Psoas muscle (tissue), 8 donors: ENCODE measurements around the gene COLEC11. TPM values are rescaled to one million over a fixed set of nuclear protein-coding genes. Genes with fewer than 3 reads are reported as not detected.

ENCODE experiments used
- ATAC-seq, 4 donors: fragments of 200-7000 bp; cut with Tn5 transposase; one replicate each; pipeline ENCODE4 v1.9.1; 2020; ENCODE audit warnings: moderate library complexity in 3 of 4, mild to moderate bottlenecking in 2 of 4
- DNase-seq, 2 donors: peaks; one replicate each; pipeline ENCODE4 v3.0.0-alpha.2; 2020
- H3K27ac ChIP-seq: fragments of 200-600 bp; one replicate; pipeline ENCODE4 v1.8.0; 2022
- H3K27me3 ChIP-seq, 3 donors: fragments of 200-600 bp in 1 of 3; one replicate each; pipeline versions ENCODE4 v1.6.1 to v1.8.0; 2013 to 2022; ENCODE audit warnings: low read length in 2 of 3, mild to moderate bottlenecking in 2 of 3, moderate library complexity in 1 of 3; ENCODE audit not compliant: insufficient read depth in 3 of 3
- H3K36me3 ChIP-seq, 2 donors: fragments of 200-600 bp in 1 of 2; one replicate each; pipeline versions ENCODE4 v1.6.1 to v1.8.0; 2013 to 2022; ENCODE audit warnings: low read depth in 1 of 2, mild to moderate bottlenecking in 1 of 2, moderate library complexity in 1 of 2; ENCODE audit not compliant: insufficient read depth in 1 of 2
- H3K4me1 ChIP-seq: fragments of 200-600 bp; one replicate; pipeline ENCODE4 v1.8.0; 2022
- H3K4me3 ChIP-seq: fragments of 200-600 bp; one replicate; pipeline ENCODE4 v1.8.0; 2022; ENCODE audit warnings: mild to moderate bottlenecking
- H3K9me3 ChIP-seq: fragments of 200-600 bp; one replicate; pipeline ENCODE4 v1.8.0; 2022
- WGBS, 3 donors: extraction: QIAGEN DNeasy Blood & Tissue Kit; methylation state at CpG; one replicate each; pipeline versions ENCODE4 v1.1.6 to v1.1.7; 2013; 5-methylcytosine and 5-hydroxymethylcytosine counted together
- intact Hi-C, 2 donors: fragments of 100-400 bp; cut with DNase I; formaldehyde crosslinking; loops; one replicate each; pipeline versions ENCODE4 v1.11.0 to v1.14.2; 2022
- polyA plus RNA-seq, 3 donors: library from polyadenylated mRNA; stranded (reverse); fragments of 200-250 nt; gene quantifications; one replicate each; pipeline ENCODE4 v1.2.3, GENCODE V29; 2013
- total RNA-seq, 4 donors: library from RNA; stranded (reverse); fragmentation: NEBNext Ultra II Directional in 2 of 4; extraction: Animal tissue kit (Norgen Biotek cat#: 25700) in 2 of 4; gene quantifications; one replicate each; pipeline versions ENCODE4 v1.2.1 to v1.2.4, GENCODE V29; 2021 to 2023
- TF ChIP-seq, protein P1 (sequence below): fragments of 200-600 bp; IDR thresholded peaks from one replicate; pipeline ENCODE4 v1.8.0; 2022; ENCODE audit warnings: antibody characterized with exemption
- donor health status: healthy with polysubstance abuse.
- donor health status: DM: no; HTN: no; CAD: no; lungs with moderate emphysema.
- donor health status: Bipolar disorder and iron deficiency.
- donor health status: healthy.
- donor health status: DM: yes; HTN: yes; CAD: no.
- donor health status: DM: no; HTN: no; CAD: no.
- donor health status: DM: no; HTN: no; CAD: no.
- donor health status: DM: yes; HTN: yes; CAD: no.

Gene COLEC11
- total and polyA plus RNA-seq, 7 donors: 0.22 to 1.0 (median 0.38) TPM; not detected in 1

DNA sequence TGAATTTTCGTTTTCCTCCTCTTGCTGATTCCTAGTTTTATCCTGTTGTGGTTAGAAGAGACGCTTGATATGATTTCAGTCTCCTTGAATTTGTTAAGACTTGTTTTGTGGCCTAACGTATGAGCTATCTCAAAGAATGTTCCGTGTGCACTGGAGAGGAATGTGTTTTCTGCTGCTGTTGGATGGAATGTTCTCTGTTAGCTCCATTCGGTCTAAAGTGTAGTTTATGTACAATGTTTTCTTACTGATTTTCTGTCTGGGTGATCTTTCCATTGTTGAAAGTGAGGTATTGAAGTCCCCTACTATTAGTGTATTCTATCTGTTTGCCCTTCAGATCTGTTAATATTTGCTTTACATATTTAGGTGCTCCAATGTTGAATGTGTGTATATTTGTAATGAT, 25.9 kb downstream of the COLEC11 start:
- no peaks in the 10 kb centered on the region for H3K27me3 ChIP-seq
- intact Hi-C loops: no loop called here
- no peaks in the 10 kb centered on the region for H3K36me3 ChIP-seq
- no peak overlapping the region for H3K27ac ChIP-seq
- no peak for DNase-seq
- TF ChIP-seq, protein P1, sequence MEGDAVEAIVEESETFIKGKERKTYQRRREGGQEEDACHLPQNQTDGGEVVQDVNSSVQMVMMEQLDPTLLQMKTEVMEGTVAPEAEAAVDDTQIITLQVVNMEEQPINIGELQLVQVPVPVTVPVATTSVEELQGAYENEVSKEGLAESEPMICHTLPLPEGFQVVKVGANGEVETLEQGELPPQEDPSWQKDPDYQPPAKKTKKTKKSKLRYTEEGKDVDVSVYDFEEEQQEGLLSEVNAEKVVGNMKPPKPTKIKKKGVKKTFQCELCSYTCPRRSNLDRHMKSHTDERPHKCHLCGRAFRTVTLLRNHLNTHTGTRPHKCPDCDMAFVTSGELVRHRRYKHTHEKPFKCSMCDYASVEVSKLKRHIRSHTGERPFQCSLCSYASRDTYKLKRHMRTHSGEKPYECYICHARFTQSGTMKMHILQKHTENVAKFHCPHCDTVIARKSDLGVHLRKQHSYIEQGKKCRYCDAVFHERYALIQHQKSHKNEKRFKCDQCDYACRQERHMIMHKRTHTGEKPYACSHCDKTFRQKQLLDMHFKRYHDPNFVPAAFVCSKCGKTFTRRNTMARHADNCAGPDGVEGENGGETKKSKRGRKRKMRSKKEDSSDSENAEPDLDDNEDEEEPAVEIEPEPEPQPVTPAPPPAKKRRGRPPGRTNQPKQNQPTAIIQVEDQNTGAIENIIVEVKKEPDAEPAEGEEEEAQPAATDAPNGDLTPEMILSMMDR: no peak
- H3K9me3 ChIP-seq: no peaks in the 10 kb centered on the region
- H3K4me1 ChIP-seq: no peaks in the 10 kb centered on the region
- 85 to 89% (median 87%) methylated on average over 5 of the region's 5 CpGs for WGBS, 3 donors
- H3K4me3 ChIP-seq: no peak overlapping the region
- no peak for ATAC-seq

DNA sequence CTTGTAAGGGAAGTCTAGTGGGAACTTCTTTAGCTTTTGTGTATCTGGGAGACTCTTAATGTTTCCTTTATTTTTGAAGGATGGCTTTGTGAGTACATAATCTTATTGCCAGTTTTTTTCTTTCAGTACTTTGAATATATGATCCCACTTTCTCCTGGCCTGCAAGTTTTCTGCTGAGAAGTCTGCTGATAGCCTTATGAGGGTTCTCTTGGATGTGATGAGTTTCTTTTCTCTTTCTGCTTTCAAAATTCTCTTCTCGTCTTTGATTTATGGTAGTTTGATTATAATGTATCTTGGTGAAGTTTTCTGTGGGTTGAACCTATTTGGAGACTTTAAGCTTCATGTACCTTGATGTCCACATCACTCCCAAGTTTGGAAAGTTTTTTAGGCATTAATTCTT, 28.1 kb downstream of the COLEC11 start:
- 71 to 93% (median 84%) methylated on average over 1 of the region's 1 CpG for WGBS, 3 donors
- Histone ChIP-seq H3K4me1 (no peaks in the 10 kb centered on the region), H3K27me3 (no peaks in the 10 kb centered on the region), H3K4me3 (no peak overlapping the region), H3K36me3 (no peaks in the 10 kb centered on the region), H3K27ac (no peak overlapping the region), H3K9me3 (no peaks in the 10 kb centered on the region)
- no peak for ATAC-seq
- intact Hi-C loops: no loop called here
- TF ChIP-seq, protein P1: no peak
- DNase-seq: no peak

DNA sequence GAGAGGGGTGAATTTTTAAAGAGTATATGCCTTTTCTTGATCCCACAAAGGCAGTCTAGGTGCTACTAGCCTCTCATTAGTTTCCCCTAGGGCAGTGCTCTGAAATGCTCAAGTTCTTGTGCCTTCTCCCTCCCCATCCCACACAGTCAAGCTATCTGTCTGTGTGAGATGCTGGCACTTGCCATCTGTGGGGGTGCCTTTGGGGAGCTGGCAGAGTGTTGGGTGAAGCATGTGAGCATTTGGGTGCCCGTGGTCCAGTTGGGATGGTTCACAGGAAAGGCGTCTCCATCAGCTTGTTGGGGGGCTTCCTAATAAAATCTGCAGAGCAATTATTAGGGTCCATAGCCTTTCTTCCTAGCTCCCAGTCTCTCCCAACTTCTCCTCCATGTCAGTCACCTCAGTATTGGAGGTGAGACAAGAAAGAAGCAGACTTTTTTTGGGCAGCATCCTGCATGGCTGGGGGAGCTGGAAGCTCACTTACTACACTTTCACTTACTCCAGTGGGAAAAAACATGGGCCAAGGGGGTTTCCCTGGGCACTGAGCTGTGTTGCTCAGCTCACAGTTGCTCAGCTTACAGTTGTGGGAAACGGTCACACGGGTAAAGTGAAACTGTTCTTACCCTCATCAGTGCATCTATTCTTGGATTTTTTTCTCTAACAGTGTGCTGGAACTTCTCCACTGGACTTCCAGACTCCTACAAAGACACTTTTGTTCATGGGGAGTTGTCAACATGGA, 29.3 kb downstream of the COLEC11 start:
- intact Hi-C loops: no loop called here
- no peaks in the 10 kb centered on the region for H3K9me3 ChIP-seq
- no peaks in the 10 kb centered on the region for H3K4me1 ChIP-seq
- TF ChIP-seq, protein P1: no peak
- ATAC-seq: no peak
- H3K36me3 ChIP-seq: no peaks in the 10 kb centered on the region
- H3K27ac ChIP-seq: no peak overlapping the region
- no peak overlapping the region for H3K4me3 ChIP-seq
- H3K27me3 ChIP-seq: no peaks in the 10 kb centered on the region
- no peak for DNase-seq
- WGBS, 3 donors: 77 to 85% (median 83%) methylated on average over 4 of the region's 4 CpGs

DNA sequence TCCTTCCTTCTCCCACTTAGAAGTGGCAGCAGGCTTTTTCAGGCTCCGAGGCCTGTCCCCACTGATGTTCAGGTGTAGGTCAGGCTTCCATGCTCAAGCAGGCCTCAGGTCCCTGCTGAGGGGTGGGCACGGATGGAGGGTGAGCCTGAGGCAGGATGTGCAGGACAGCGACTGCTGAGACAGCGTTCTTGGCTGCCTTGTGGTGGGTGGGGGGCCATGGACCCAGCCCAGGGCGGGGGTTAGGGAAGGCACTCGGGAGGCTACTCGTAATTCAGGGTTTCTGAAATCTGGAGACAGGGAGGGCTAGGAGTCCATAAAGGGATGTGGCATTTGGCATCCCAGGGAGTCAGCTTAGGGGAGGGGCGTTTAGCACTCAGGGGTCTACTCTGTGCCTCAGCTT, 30.3 kb downstream of the COLEC11 start:
- TF ChIP-seq, protein P1: no peak
- no peak overlapping the region for H3K27ac ChIP-seq
- H3K36me3 ChIP-seq: no peaks in the 10 kb centered on the region
- no peak overlapping the region for H3K4me3 ChIP-seq
- no peaks in the 10 kb centered on the region for H3K9me3 ChIP-seq
- intact Hi-C loops: no loop called here
- DNase-seq (peak in 1 of 2 donors; percentile 33), ATAC-seq (no peak)
- no peaks in the 10 kb centered on the region for H3K4me1 ChIP-seq
- no peaks in the 10 kb centered on the region for H3K27me3 ChIP-seq
- WGBS, 3 donors: 92 to 96% (median 93%) methylated on average over 8 of the region's 8 CpGs
